ENCODE data around the gene REXO4.
A peak's percentile ranks its signal among the peaks of the same experiment; 100 is the strongest.
"Not testable (repeated sequence)": the region's sequence is repeated elsewhere in the genome, so short reads cannot be mapped to it uniquely, and the experiment has no call there.

The REXO4 gene, protein sequence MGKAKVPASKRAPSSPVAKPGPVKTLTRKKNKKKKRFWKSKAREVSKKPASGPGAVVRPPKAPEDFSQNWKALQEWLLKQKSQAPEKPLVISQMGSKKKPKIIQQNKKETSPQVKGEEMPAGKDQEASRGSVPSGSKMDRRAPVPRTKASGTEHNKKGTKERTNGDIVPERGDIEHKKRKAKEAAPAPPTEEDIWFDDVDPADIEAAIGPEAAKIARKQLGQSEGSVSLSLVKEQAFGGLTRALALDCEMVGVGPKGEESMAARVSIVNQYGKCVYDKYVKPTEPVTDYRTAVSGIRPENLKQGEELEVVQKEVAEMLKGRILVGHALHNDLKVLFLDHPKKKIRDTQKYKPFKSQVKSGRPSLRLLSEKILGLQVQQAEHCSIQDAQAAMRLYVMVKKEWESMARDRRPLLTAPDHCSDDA

DNA sequence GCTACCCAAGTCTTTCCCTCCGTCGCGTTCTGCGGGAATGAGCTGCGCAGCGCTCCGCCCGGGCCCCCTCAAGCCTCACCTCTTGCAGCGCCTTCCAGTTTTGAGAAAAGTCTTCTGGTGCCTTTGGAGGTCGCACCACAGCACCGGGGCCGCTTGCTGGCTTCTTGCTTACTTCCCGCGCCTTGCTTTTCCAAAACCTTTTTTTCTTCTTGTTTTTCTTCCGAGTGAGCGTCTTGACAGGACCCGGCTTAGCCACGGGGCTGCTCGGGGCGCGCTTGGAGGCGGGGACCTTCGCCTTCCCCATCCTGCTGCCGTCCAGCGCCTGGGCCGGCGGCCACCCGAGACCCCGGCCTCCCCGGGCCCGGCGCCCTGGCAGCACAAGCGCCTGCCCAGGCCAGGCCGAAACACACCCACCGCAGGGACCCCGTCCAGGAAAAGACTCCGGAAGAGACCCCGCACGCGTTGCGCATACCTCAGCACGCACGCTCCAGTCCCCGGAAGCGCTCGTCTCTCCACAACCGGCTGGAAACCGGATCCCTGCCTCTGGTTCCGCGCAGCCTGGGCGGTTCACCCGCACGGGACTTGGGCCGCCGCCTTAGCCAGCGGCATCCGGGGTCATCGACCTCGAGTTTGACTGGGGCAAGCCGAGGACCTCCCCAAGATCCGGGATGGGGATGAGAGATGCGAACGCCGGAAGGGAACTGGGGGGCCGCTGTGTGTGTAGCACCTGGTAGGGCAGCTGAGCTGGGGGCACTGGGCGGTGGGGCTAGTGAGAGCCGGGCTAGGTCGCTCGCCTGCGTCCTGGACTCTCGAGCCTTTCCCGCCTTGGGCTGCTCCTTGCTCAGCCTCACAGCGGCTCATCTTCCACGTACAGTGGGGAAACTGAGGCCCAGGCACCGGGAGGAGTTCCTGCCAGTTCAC is at the start of gene REXO4:
Gene REXO4 (minus strand): TSS at position 470 of the 921 bp plus-strand sequence. CDS start 166 bp downstream, at position 304.
- DNase-seq: peak; percentile 87

DNA sequence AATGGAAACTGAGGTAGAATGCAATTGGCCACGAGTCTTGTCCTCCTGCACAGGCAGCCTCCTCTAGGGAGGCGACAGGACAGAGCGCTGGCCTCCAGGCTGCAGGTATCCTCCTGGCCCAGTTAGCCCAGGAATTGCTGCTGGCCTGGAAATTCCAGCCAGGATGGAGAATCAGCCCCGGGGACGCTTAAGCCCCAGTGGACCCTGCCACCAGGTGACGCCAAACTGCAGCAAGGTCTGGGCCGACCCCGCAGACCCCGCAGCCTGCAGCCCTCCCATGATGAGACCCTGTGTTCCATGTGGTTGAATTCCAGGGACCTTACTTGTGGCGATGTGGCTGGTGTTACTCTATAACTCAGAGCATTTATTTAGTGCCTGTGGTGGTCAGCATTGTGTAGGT is 49.3 kb upstream of the REXO4 start:
- DNase-seq: no peak

DNA sequence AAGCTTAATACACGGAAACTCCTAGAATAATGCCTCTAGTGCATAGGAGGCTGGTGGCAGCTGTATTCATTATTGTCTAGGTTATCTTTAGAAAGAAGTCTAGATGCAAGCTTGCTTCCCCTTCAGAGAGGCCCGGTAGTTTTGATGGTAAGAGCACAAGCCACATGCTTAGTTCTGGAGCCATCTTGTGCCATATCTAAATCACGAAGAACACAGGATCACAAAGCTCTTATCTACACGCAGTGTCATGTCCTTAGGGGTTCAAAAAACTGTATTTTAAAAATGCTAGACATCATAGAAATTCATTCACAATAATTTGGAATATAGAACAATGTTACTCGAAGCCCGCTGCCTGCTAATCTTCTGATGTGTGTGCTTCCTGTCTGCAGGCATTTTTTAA is 48.2 kb upstream of the REXO4 start:
- no peak for DNase-seq

DNA sequence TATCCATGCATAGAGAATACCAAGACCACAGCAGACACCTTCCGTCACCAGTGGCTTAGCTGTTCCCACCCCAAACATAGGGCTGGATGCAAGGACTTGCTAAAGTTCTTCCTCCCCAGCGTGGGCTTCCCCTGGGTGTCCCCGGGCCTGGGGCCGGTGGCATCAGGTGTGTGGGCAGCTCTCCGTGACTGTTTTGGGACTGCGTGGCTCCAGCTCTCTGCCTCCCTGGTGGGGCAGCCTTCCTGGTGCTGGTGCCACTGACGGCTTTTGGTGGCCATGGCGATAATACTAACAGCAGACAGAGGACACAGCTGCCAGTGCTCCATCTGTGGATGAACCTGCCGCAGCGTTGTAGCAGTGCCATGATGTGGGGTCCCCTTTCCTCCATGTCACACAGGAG is 46.8 kb upstream of the REXO4 start:
- no peak for DNase-seq

DNA sequence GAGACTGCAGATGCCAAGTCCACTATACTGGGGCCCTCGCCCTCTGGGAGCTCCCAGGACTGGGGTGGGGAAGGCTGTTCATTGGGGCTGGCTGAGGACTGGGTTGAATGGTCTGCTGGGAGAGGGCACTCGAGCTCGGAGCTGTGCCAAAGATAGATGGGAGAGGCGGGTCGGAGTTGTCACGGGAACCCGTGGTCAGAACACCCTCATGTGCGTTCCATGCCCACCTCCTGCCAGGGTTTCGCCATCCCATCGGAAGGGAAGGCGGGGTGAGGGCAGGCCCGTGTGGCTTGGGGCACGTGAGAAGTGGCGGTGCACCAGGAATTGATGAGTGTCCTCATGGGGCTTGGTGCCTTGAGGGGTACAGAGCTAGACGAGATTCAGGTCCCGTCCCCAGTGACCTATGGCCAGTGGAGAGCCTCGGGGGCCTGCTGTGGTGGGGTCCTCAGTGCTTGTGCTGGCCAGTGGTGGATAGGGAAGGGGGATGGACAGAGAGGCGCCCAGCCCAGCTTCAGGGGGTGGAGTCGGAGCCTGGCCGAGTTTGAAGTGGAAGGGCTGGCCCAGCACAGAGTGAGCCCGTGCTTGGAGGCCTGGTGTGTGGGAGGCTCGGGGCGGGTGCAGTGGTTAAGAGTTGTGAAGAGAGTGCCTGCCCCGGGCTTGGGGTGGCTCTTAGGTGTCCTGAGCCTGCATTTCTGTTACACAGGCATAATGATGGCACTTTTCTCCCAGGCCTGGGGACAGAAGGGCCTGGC is 46.2 kb upstream of the REXO4 start:
- no peak for DNase-seq

DNA sequence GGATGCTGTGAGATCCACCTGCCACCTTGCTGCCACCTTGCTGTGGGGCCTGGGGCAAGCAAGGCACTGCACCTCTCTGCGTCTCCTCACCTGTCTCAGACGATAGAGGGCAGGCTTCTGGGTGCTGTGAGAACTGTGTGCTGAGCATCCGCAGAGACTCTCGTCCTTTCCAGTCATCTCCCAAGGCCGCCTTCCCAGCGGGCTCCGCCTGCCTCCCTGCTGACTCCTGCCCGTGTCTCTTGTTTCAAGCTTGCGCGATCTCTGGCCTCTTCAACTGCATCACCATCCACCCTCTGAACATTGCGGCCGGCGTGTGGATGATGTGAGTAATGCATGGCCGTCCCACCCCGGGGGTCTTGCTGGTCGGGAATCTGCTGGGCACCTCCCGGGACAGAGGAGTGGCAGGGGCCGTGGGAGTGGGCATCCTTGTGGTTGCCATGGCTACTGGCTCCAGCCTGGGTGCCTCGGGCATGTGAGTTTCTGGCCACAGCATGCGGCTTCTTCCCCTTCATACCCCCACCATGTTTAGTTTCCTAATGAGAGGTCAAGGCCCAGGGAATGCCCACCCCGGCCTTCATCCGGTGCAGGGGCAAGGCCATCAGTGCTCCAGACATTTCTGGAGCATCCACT is 45.5 kb upstream of the REXO4 start:
- DNase-seq: no peak

DNA sequence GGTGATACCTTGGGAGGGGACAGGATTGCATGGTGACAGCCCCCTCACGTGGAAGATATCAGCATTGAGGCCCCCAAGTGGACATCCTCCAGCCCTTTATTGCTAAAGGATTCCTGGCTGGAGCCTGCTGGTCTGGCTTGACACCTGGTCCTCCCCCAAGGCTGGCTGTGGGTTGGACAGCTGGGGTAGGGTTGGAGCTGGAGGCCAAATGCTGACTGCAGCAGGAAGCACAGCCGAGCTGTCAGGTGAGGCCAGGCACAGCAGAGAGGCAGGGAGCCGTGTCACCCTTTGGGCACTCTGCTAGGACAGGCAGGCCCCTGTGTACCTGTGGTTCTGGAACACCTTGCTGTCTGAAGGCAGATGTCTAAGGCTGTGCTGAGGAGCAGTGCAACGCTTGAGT is 44.2 kb upstream of the REXO4 start:
- DNase-seq: no peak

DNA sequence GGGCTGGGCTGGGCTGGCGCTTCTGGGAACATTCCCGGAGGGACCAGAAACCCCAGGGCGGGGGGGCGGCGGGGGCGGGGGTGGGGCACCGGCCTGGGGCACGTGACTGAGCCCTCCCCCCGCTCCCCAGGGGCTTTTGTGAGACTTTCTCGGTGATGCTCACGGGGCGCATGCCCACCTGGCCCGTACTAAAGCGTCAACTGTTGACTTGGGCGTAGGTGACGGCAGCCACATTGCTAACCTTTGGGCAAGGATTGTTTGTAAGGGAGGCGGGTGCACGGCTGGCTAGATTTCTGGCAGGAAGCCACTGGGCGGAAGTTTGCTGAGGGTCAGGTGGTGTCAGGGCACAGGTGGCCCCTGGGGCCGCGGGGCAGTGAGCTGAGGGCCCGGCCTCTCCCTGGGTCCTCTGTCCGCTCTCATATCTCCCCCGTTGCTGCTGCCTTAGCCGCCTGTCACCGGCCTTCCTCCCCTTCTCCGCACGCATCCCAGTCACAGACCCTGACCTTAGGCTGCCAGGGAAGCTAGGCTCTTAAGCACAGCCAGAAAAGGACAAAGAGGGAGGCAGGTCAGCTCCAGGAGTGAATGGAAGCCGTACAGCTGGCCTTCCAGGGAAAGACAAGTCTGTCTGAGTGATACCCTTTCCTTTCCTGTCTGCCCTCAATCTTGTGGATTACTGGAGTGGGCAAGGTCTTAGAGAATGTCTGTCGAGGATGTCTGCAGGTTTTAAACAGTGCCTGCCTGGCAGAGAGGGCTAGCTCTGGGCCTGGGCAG is 42.8 kb upstream of the REXO4 start:
- peak; percentile 86 for DNase-seq

DNA sequence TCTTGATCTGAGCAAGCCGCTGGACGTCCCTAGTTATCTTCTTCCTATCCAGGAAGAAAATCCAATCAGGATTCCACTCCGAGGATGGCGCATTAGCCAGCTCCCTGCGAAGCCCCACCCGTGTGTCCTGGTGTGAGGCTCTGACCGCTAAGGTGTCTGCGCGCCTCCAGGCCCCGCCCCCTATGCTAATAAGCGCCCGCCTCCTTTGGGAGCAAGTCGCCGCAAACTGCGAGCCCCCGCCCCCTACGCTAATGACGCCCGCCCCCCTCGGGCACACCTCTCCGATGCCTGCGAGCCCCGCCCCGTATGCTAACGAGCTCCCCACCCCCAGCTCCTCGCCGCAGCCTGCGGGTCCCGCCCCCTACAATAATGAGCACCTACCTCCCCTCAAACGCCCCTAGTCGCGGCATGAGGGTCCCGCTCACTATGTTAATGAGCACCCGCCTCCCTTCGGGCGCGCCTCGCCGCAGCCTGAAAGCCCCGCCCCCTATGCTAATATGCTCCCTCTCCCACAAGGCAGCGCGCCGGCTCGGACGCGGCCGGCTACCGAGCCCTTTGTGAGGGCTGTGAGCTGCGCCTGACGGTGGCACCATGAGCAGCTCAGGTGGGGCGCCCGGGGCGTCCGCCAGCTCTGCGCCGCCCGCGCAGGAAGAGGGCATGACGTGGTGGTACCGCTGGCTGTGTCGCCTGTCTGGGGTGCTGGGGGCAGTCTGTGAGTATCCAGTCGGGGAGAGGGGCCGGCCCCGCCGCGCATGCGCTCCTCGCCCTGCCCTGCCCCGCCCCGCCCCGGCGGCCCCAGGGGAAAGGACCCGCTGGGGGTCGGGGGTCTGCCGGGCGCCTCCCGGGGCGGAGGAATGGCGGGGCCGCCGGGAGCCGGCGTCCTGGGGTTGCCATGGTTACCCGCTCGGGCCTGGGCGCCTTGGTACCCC is 41.9 kb upstream of the REXO4 start, which contains the start of gene CACFD1:
Gene CACFD1 (plus strand): TSS at position 503 of the 929 bp plus-strand sequence. CDS start 89 bp downstream, at position 592.
- DNase-seq: peak; percentile 99

DNA sequence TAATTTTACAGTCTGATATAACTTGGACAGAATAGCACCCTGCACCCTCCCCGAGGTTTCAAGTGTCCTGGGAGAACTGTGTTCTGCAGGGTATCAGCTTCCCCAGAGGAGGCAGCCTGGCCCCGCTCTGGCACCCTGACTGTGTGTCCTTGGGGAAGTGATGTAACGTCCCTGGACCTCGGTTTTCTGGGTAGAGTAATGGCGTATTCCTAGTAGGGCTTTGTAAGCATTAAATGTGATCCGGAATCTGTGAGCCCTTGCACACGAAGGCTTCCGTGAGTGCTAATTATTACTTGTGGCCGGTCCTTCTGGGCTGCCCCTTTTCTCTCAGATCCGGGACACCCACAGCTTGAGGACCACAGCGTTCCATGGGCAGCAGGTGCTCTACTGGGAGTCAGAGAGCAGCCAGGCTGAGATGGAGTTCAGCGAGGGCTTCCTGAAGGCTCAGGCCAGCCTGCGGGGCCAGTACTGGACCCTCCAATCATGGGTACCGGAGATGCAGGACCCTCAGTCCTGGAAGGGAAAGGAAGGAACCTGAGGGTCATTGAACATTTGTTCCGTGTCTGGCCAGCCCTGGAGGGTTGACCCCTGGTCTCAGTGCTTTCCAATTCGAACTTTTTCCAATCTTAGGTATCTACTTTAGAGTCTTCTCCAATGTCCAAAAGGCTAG is 41.0 kb upstream of the REXO4 start:
- no peak for DNase-seq

DNA sequence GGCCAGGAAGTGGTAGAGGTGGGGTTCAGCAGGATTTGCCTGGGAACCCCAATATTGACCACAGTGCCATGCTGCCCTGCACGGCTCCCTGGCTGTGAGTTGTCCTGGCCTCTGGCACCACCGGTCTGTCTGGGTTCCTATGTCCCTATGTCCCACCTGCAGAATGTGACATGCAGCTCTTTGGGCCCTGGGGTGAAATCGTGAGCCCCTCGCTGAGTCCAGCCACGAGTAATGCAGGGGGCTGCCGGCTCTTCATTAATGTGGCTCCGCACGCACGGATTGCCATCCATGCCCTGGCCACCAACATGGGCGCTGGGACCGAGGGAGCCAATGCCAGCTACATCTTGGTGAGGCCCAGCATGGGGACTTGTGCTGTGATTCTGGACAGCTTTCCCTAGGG is 39.9 kb upstream of the REXO4 start:
- no peak for DNase-seq

DNA sequence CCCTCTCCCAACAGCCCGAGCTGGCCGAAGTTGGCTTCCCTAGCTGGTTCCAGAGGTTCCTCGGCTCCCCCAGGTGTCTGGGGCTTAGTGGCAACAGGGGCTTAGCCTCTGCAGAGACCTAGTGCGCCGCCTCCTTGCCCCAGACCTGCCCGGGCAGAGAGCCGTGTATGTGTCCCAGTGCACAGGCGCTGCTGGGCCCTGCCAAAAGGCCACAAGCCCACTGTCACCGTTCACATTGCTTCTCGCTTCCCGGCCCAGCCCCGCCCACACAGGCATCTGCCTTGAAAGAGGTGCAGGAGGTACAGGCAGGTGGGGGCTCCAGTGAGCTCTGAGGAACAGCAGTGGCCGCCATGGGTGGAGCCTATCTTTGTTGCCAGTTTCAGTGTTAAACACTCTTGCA is 39.4 kb upstream of the REXO4 start:
- no peak for DNase-seq

DNA sequence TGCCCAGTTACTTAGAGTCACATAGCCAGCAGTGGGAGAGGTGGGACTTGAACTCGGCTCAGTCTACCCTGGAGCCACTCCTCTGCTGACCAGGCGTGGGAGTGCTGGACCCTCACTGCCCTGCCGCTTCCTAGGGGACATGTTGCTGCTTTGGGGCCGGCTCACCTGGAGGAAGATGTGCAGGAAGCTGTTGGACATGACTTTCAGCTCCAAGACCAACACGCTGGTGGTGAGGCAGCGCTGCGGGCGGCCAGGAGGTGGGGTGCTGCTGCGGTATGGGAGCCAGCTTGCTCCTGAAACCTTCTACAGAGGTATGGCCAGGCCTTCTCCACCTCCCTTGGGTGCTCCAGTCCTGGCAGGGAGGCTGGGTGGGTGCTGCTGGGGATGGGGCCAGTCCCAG is 38.6 kb upstream of the REXO4 start:
- DNase-seq: no peak

DNA sequence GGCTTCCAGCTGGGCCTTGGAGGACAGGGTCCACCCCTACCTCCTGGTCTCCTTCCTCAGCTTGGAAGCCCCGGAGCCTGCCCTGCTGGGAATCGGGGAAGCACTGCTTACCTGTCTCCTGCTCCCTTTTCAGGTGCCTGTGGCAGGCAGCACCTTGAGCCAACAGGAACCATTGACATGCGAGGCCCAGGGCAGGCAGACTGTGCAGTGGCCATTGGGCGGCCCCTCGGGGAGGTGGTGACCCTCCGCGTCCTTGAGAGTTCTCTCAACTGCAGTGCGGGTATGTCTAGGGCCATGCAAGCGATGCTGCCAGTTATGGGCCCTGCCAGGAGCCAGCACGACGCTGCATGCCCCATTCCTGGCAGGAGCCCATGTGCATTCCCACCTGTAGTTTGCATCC is 38.1 kb upstream of the REXO4 start:
- DNase-seq: no peak

DNA sequence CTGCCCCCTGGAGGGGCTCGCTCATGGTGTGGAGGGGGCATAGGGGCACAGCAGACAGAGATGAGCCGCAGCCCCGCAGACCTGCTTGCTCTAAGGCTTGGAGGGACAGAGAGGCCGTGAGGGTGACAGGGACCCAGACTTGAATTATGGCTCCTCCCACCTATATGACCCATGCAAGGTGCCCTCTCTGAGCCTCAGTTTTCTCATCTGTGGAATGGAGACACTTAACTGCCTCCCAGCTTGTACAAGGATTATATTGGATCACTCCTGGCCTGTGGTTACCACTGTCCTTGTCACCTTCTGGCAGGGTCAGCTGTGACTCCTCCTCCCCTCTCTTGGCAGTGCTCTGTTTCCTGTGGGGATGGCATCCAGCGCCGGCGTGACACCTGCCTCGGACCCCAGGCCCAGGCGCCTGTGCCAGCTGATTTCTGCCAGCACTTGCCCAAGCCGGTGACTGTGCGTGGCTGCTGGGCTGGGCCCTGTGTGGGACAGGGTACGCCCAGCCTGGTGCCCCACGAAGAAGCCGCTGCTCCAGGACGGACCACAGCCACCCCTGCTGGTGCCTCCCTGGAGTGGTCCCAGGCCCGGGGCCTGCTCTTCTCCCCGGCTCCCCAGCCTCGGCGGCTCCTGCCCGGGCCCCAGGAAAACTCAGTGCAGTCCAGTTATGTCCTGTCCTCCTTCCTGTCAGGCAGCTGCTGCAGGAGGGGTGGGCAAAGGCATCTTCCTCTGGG is 37.3 kb upstream of the REXO4 start:
- no peak for DNase-seq

DNA sequence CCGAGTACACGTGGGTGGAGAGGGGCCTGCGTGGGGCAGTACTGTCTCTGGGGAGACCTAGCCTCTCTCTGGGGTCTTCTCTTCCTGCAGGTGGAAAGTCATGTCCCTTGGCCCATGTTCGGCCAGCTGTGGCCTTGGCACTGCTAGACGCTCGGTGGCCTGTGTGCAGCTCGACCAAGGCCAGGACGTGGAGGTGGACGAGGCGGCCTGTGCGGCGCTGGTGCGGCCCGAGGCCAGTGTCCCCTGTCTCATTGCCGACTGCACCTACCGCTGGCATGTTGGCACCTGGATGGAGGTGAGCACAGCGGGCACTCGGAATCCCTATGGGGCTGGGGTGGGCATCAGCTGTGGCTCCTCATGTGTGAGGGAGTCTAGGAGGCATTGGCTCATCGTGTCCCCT is 36.5 kb upstream of the REXO4 start:
- no peak for DNase-seq

DNA sequence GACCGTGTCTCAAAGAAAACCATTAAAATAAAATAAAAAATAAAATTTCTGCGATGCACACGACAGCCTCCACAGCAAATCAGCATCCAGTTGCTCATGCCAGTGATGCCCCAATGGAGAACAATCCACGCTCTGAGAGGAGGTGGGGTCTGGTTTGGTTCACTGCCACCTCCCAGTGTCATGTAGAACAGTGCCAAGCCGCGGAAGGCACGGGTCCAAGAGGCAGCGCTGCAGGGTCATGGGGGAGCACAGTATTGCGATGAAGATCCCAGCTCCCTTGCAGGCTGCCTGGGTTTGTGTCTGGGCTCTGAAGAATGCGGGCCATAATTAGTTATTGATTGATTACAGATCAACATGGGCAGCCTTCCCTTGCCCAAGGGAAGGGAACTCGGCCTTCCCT is 35.8 kb upstream of the REXO4 start:
- DNase-seq: no peak

DNA sequence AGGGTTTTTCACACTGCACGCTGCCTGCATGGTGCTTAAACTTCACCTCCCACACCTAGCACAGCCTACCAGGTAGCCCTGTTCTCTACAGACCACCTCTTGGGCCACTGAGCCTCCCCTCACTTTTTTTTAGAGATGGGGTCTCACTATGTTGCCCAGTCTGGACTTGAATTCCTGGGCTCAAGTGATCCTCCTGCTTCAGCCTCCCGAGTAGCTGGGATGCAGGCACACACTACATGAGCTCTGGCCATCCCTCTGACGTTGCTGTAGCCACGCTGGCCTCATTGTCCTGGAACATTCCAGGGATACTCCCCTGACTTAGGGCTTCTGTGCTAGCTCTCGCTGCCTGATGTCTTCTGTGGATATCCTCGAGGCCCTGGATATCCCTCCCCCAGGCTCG is 34.8 kb upstream of the REXO4 start:
- DNase-seq: no peak

DNA sequence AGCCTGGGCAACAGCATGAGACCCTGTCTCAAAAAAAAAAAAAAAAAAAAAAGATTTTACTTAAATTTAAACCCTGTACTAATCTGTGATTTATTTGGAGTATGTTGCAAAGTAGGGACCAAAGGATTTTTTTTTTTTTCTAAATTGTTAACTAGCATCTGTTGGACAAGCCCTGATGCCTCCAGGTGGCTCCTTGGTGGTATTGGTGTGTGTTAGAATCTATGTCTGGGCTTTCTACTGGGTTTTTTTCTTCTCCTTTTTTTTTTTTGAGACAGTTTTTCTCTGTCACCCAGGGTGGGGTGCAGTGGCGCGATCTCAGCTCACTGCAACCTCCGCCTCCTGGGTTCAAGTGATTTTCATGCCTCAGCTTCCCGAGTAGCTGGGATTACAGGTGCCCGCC is 34.1 kb upstream of the REXO4 start:
- DNase-seq: not testable (repeated sequence)

Measured in NCI-H345 (cell line).